Measurements from ENCODE around the gene RAPGEF1.

- no peak for TF ChIP-seq CTCF (IDR thresholded peaks at IDR 0.05)
- peak; percentile 42 to 45 for TF ChIP-seq POLR2AphosphoS5 (IDR thresholded peaks at IDR 0.05; ENCODE audit: insufficient read depth in 1 of 2, low read depth in 1 of 2)
- no peak for TF ChIP-seq POLR2A (IDR thresholded peaks at IDR 0.05)
Observed at GRCh38 chr9:131679261-131680020, 60.4 kb downstream of the RAPGEF1 start.

Measured in vagina (tissue), 2 donors.